Body of pancreas (tissue), 4 donors: ENCODE data around the gene ABCA3. TPM values are rescaled to one million over a fixed set of nuclear protein-coding genes. Genes with fewer than 3 reads are reported as not detected.
A peak's percentile ranks its signal among the peaks of the same experiment; 100 is the strongest.

Experiments
- ATAC-seq: fragments of 150-250 bp; one replicate; pipeline ENCODE4 v1.9.1; 2016
- DNase-seq, 4 donors: peaks; one replicate each; pipeline ENCODE4 v3.0.0-alpha.2; 2019
- H3K27ac ChIP-seq, 4 donors: fragments of 200-600 bp; sonication (generic); 1 replicate in 3 of 4; 2 replicates in 1 of 4; pipeline versions ENCODE4 v1.5.1 to v1.6.1; 2016 to 2019; ENCODE audit warnings: mild to moderate bottlenecking in 1 of 4, mixed read lengths in 1 of 4, moderate library complexity in 1 of 4
- H3K27me3 ChIP-seq, 2 donors: fragments of 200-600 bp; sonication (generic); one replicate each; pipeline ENCODE4 v1.6.0; 2016; ENCODE audit warnings: mild to moderate bottlenecking in 1 of 2
- H3K36me3 ChIP-seq, 2 donors: fragments of 200-600 bp; sonication (generic); replicated peaks in 1 of 2; 2 replicates each; pipeline ENCODE4 v1.5.1; 2016; ENCODE audit warnings: low read depth in 2 of 2; ENCODE audit not compliant: insufficient read depth in 1 of 2
- H3K4me1 ChIP-seq: fragments of 200-600 bp; sonication (generic); one replicate; pipeline ENCODE4 v1.6.0; 2016
- H3K4me3 ChIP-seq, 2 donors: fragments of 200-600 bp; sonication (generic); 1 replicate in 1 of 2; 2 replicates in 1 of 2; pipeline ENCODE4 v1.5.1; 2016 to 2019
- H3K9me3 ChIP-seq, 3 donors: fragments of 200-600 bp; sonication (generic); 1 replicate in 2 of 3; 2 replicates in 1 of 3; pipeline ENCODE4 v1.5.1; 2016
- CTCF ChIP-seq, 7 experiments: fragments of 450-650 bp in 4 of 7; fragments of 200-600 bp in 3 of 7; sonication (generic) in 3 of 7; IDR thresholded peaks; one replicate each; pipeline ENCODE4 v1.5.1; 2016 to 2019; ENCODE audit warnings: antibody characterized with exemption in 7 of 7
- POLR2A ChIP-seq, 3 donors: fragments of 450-650 bp; IDR thresholded peaks; one replicate each; pipeline ENCODE4 v1.6.1; 2016; ENCODE audit warnings: antibody characterized with exemption in 3 of 3, mild to moderate bottlenecking in 2 of 3
- WGBS, 2 donors: methylation state at CpG; one replicate each; pipeline ENCODE4 v1.1.5; 2017; 5-methylcytosine and 5-hydroxymethylcytosine counted together
- intact Hi-C: fragments of 100-400 bp; cut with DNase I; formaldehyde crosslinking; loops from one replicate; pipeline ENCODE4 v1.15.1; 2023
- microRNA counts, 2 donors: library from miRNA; unstranded; fragments of <30 nt; microRNA quantifications; one replicate each; lab custom pipeline; 2017
- microRNA-seq, 2 donors: library from miRNA; unstranded; fragments of <30 nt; microRNA quantifications; one replicate each; pipeline ENCODE4, GENCODE V29; 2016; ENCODE audit warnings: borderline number of aligned reads in 2 of 2, borderline replicate concordance in 2 of 2
- small RNA-seq: library from RNA; depleted of rRNA; stranded (forward); fragments of <200 nt; gene quantifications from one replicate; pipeline ENCODE3, GENCODE V24; 2016
- total RNA-seq, 2 donors: library from RNA; depleted of rRNA; stranded (reverse); fragments of >200 nt; gene quantifications; one replicate each; pipeline ENCODE4 v1.1.0, GENCODE V29; 2016

ABCA3 gene
- total RNA-seq, 2 donors from 2014 or later: 13.8 to 21.0 TPM

GRCh38 chr16:2228161-2228824 is 112.2 kb downstream of the ABCA3 start:
- Histone ChIP-seq H3K4me1 (peaks cover 30% of the 10 kb centered on the region), H3K27me3 (no peaks in the 10 kb centered on the region), H3K9me3 (no peaks in the 10 kb centered on the region), H3K4me3 (no peak overlapping the region), H3K36me3 (peaks cover 12 to 23% of the 10 kb centered on the region in 2 donors), H3K27ac (no peak overlapping the region)
- intact Hi-C loops: no loop called here
- ATAC-seq (no peak), DNase-seq (no peak)
- WGBS, 2 donors: 89% methylated on average over 9 to 24 of the region's 25 CpGs
- TF ChIP-seq POLR2A (IDR thresholded peaks at IDR 0.05) (no peak), CTCF (IDR thresholded peaks at IDR 0.05) (no peak)

GRCh38 chr16:2226918-2227317 is 113.6 kb downstream of the ABCA3 start:
- H3K36me3 ChIP-seq: peaks cover 9 to 13% of the 10 kb centered on the region in 2 donors
- H3K27me3 ChIP-seq: no peaks in the 10 kb centered on the region
- no peaks in the 10 kb centered on the region for H3K9me3 ChIP-seq
- no peak overlapping the region for H3K27ac ChIP-seq
- ATAC-seq: no peak
- intact Hi-C loops: no loop called here
- 88 to 89% methylated on average over 6 of the region's 6 CpGs for WGBS, 2 donors
- no peak for DNase-seq
- TF ChIP-seq CTCF (IDR thresholded peaks at IDR 0.05) (no peak), POLR2A (IDR thresholded peaks at IDR 0.05) (no peak)
- no peak overlapping the region for H3K4me3 ChIP-seq
- H3K4me1 ChIP-seq: peaks cover 32% of the 10 kb centered on the region

- H3K4me1 ChIP-seq: peaks cover 32% of the 10 kb centered on the region
- H3K9me3 ChIP-seq: no peaks in the 10 kb centered on the region
- H3K36me3 ChIP-seq: peaks cover 9% of the 10 kb centered on the region in 2 donors
- intact Hi-C loops: no loop called here
- H3K4me3 ChIP-seq: no peak overlapping the region
- WGBS, 2 donors: 32 to 39% methylated on average over 9 of the region's 9 CpGs
- ATAC-seq (no peak), DNase-seq (peak in 1 of 4 donors; percentile 18)
- TF ChIP-seq POLR2A (IDR thresholded peaks at IDR 0.05): no peak
- no peak for TF ChIP-seq CTCF (IDR thresholded peaks at IDR 0.05)
- peak overlapping the region in 1 of 4 donors; percentile 23 for H3K27ac ChIP-seq
- H3K27me3 ChIP-seq: no peaks in the 10 kb centered on the region
These were observed 114.2 kb downstream of the ABCA3 start for GRCh38 chr16:2226245-2226793.

MicroRNAs encoded within 50 kb of the gene (microRNA counts, 767-probe panel; counts per million panel counts)
- 0 to 736 counts per million in 2 donors for microRNA hsa-miR-940 (lab: Ali Mortazavi, UCI)

Small RNAs within 50 kb of the gene (microRNA-seq; reads per million reads assigned to microRNA genes)
- gene MIR3677 (0 reads per million in 2 donors), gene MIR4717 (0 reads per million in 2 donors)

Small RNAs within 50 kb of the gene (small RNA-seq; reads per million reads assigned to genes)
- gene MIR3677 (not detected), gene MIR4717 (not detected)

Other genes starting within 250 kb of the ABCA3 start
- gene PKD1, start 204.8 kb downstream of the ABCA3 start, total RNA-seq: 100 to 1,000 TPM in 1 of 2 donors, 10 to 100 TPM in 1; 78.9 to 237 TPM
- gene RAB26, start 192.1 kb downstream of the ABCA3 start, total RNA-seq: 10 to 100 TPM; 25.4 to 28.8 TPM
- gene TRAF7, start 184.9 kb downstream of the ABCA3 start, total RNA-seq: 10 to 100 TPM; 22.7 to 29.3 TPM
- gene CASKIN1, start 144.1 kb downstream of the ABCA3 start, total RNA-seq: under 1 TPM; 0.66 to 0.78 TPM
- 10 to 100 TPM; 32.4 to 59.0 TPM for gene MLST8, start 135.3 kb downstream of the ABCA3 start, total RNA-seq
- gene BRICD5, start 129.9 kb downstream of the ABCA3 start, total RNA-seq: 1 to 10 TPM; 1.8 to 3.3 TPM
- 10 to 100 TPM in 1 of 2 donors, 1 to 10 TPM in 1; 7.8 to 15.8 TPM for gene PGP, start 125.9 kb downstream of the ABCA3 start, total RNA-seq
- gene E4F1, start 117.1 kb downstream of the ABCA3 start, total RNA-seq: 10 to 100 TPM; 22.3 to 48.1 TPM
- 1 to 10 TPM in 1 of 2 donors, not detected in 1; 1.3 TPM for gene DNASE1L2, start 104.3 kb downstream of the ABCA3 start, total RNA-seq
- gene ECI1, start 89.1 kb downstream of the ABCA3 start, total RNA-seq: 100 to 1,000 TPM in 1 of 2 donors, 10 to 100 TPM in 1; 58.9 to 102 TPM
- 10 to 100 TPM; 48.5 to 61.6 TPM for gene RNPS1, start 72.6 kb downstream of the ABCA3 start, total RNA-seq
- 1 to 10 TPM in 1 of 2 donors, under 1 TPM in 1; 0.99 to 2.3 TPM for gene CCNF, start 88.7 kb upstream of the ABCA3 start, total RNA-seq
- gene TEDC2, start 119.4 kb upstream of the ABCA3 start, total RNA-seq: not detected
- gene NTN3, start 130.6 kb upstream of the ABCA3 start, total RNA-seq: not detected
- 10 to 100 TPM; 18.7 to 30.0 TPM for gene TBC1D24, start 134.4 kb upstream of the ABCA3 start, total RNA-seq
- gene ATP6V0C, start 173.2 kb upstream of the ABCA3 start, total RNA-seq: 10 to 100 TPM; 33.5 to 38.9 TPM
- gene AMDHD2, start 179.6 kb upstream of the ABCA3 start, total RNA-seq: 10 to 100 TPM; 13.7 to 33.6 TPM
- 1 to 10 TPM in 1 of 2 donors, under 1 TPM in 1; 0.52 to 1.3 TPM for gene CEMP1, start 190.7 kb upstream of the ABCA3 start, total RNA-seq
- gene PDPK1, start 197.3 kb upstream of the ABCA3 start, total RNA-seq: 10 to 100 TPM; 20.5 to 28.0 TPM